Fibroblast of lung (primary cell): ENCODE results near the gene CSNK1G2.

Experiments used
- CTCF ChIP-seq, 2 donors: IDR thresholded peaks in 1 of 2; conservative IDR thresholded peaks in 1 of 2; 1 replicate in 1 of 2; 2 replicates in 1 of 2; pipeline ENCODE4 v1.5.1; 2011 to 2012; ENCODE audit warnings: low read length in 2 of 2, control low read depth in 1 of 2, inconsistent platforms in 1 of 2, low read depth in 1 of 2, mild to moderate bottlenecking in 1 of 2
- EZH2 ChIP-seq: IDR thresholded peaks from 2 replicates; pipeline ENCODE4 v1.5.1; 2012; ENCODE audit warnings: low read length, control low read depth, mild to moderate bottlenecking; ENCODE audit errors: missing control alignments

GRCh38 chr19:1961000-1961883, 20.3 kb downstream of the CSNK1G2 start:
- TF ChIP-seq CTCF (conservative IDR thresholded peaks at IDR 0.05 in 1 of 2, IDR thresholded peaks at IDR 0.05 in 1 of 2; ENCODE audit: low read depth in 1 of 2, low read length in 2 of 2) (no peak), EZH2 (no peak)
